H9 (cell line): ENCODE results near the gene SPDL1. TPM values are rescaled to one million over a fixed set of nuclear protein-coding genes. Genes with fewer than 3 reads are reported as not detected.

Source experiments
- DNase-seq: peaks from one replicate; pipeline ENCODE4 v3.0.0-alpha.2; 2017
- H2AFZ ChIP-seq: one replicate; pipeline ENCODE4 v1.6.1; 2013; ENCODE audit warnings: mild to moderate bottlenecking, low read length, control low read depth, moderate library complexity
- H2AK5ac ChIP-seq: 2 replicates; pipeline ENCODE4 v1.6.1; 2013; ENCODE audit warnings: low read length, control low read depth, mixed read lengths; ENCODE audit not compliant: insufficient read length
- H2BK120ac ChIP-seq: one replicate; pipeline ENCODE4 v1.6.1; 2013; ENCODE audit warnings: low read depth, mild to moderate bottlenecking, low read length, control low read depth, inconsistent platforms; ENCODE audit not compliant: poor library complexity, severe bottlenecking
- H2BK12ac ChIP-seq: 2 replicates; pipeline ENCODE4 v1.6.1; 2013; ENCODE audit warnings: low read length, control low read depth, mixed read lengths, low read depth; ENCODE audit not compliant: insufficient read length
- H2BK15ac ChIP-seq: 2 replicates; pipeline ENCODE4 v1.6.1; 2013; ENCODE audit warnings: low read depth, low read length, control low read depth
- H2BK20ac ChIP-seq: one replicate; pipeline ENCODE4 v1.6.1; 2013; ENCODE audit warnings: low read depth, mild to moderate bottlenecking, low read length, control low read depth, inconsistent platforms; ENCODE audit not compliant: poor library complexity, severe bottlenecking
- H2BK5ac ChIP-seq: 2 replicates; pipeline ENCODE4 v1.6.1; 2013; ENCODE audit warnings: low read length, control low read depth, mixed read lengths; ENCODE audit not compliant: insufficient read length
- H3K14ac ChIP-seq: 2 replicates; pipeline ENCODE4 v1.6.1; 2013; ENCODE audit warnings: low read length, control low read depth; ENCODE audit not compliant: insufficient read depth
- H3K18ac ChIP-seq: 2 replicates; pipeline ENCODE4 v1.6.1; 2013; ENCODE audit warnings: low read depth, mild to moderate bottlenecking, mixed read lengths, low read length, control low read depth; ENCODE audit not compliant: insufficient read length
- H3K23ac ChIP-seq: 2 replicates; pipeline ENCODE4 v1.6.1; 2013; ENCODE audit warnings: low read length, control low read depth, mixed read lengths, low read depth; ENCODE audit not compliant: insufficient read length
- H3K23me2 ChIP-seq: 2 replicates; pipeline ENCODE4 v1.6.1; 2013; ENCODE audit warnings: low read depth, mild to moderate bottlenecking, mixed read lengths, low read length, control low read depth; ENCODE audit not compliant: insufficient read length, poor library complexity, severe bottlenecking
- H3K27ac ChIP-seq: 2 replicates; pipeline ENCODE4 v1.5.1; 2013; ENCODE audit warnings: low read length, control low read depth, mixed read lengths, low read depth; ENCODE audit not compliant: insufficient read length
- H3K27me3 ChIP-seq: 2 replicates; pipeline ENCODE4 v1.6.1; 2013; ENCODE audit warnings: low read length, control low read depth, inconsistent platforms; ENCODE audit not compliant: insufficient read depth
- H3K4ac ChIP-seq: 2 replicates; pipeline ENCODE4 v1.6.1; 2013; ENCODE audit warnings: low read depth, mild to moderate bottlenecking, control low read depth, inconsistent platforms, low read length, moderate library complexity
- H3K4me1 ChIP-seq: 2 replicates; pipeline ENCODE4 v1.6.1; 2013; ENCODE audit warnings: low read length, control low read depth, inconsistent platforms; ENCODE audit not compliant: insufficient read depth
- H3K4me2 ChIP-seq: 2 replicates; pipeline ENCODE4 v1.6.1; 2013; ENCODE audit warnings: low read length, control low read depth, mixed read lengths; ENCODE audit not compliant: insufficient read length, insufficient read depth
- H3K56ac ChIP-seq: 2 replicates; pipeline ENCODE4 v1.6.1; 2013; ENCODE audit warnings: low read depth, mild to moderate bottlenecking, mixed read lengths, low read length, control low read depth; ENCODE audit not compliant: insufficient read length
- H3K79me1 ChIP-seq: 2 replicates; pipeline ENCODE4 v1.6.1; 2013; ENCODE audit warnings: low read depth, mild to moderate bottlenecking, moderate library complexity, low read length, control low read depth, inconsistent platforms; ENCODE audit not compliant: insufficient read depth, poor library complexity, severe bottlenecking
- H3K79me2 ChIP-seq: 2 replicates; pipeline ENCODE4 v1.6.1; 2013; ENCODE audit warnings: low read length, control low read depth, inconsistent platforms; ENCODE audit not compliant: insufficient read depth
- H3K9ac ChIP-seq: 2 replicates; pipeline ENCODE4 v1.6.1; 2013; ENCODE audit warnings: low read length, control low read depth, mixed read lengths; ENCODE audit not compliant: insufficient read length; ENCODE audit errors: extremely low read depth
- H3K9me3 ChIP-seq: one replicate; pipeline ENCODE4 v1.6.1; 2013; ENCODE audit warnings: low read depth, low read length, inconsistent platforms; ENCODE audit not compliant: control insufficient read depth
- H3T11ph ChIP-seq: one replicate; pipeline ENCODE4 v1.6.1; 2013; ENCODE audit warnings: mild to moderate bottlenecking, low read length, control low read depth, inconsistent platforms
- H4K20me1 ChIP-seq: one replicate; pipeline ENCODE4 v1.6.1; 2013; ENCODE audit not compliant: control insufficient read depth, insufficient read length, insufficient read depth
- H4K5ac ChIP-seq: 2 replicates; pipeline ENCODE4 v1.6.1; 2013; ENCODE audit warnings: low read depth, mild to moderate bottlenecking, mixed read lengths, low read length, control low read depth; ENCODE audit not compliant: insufficient read length
- H4K8ac ChIP-seq: replicated peaks from 2 replicates; pipeline ENCODE4 v1.6.1; 2013; ENCODE audit warnings: low read length, control low read depth, mixed read lengths, low read depth; ENCODE audit not compliant: insufficient read length
- H4K91ac ChIP-seq: 2 replicates; pipeline ENCODE4 v1.6.1; 2013; ENCODE audit warnings: low read depth, mild to moderate bottlenecking, moderate library complexity, mixed read lengths, low read length, control low read depth; ENCODE audit not compliant: insufficient read length
- H3K27ac Mint-ChIP-seq, 3 experiments: 2 replicates in 2 of 3; 3 replicates in 1 of 3; pipeline ENCODE4 v1.8.0; 2020 to 2021; ENCODE audit warnings: mixed read lengths in 3 of 3, mild to moderate bottlenecking in 1 of 3, moderate library complexity in 1 of 3
- H3K27me3 Mint-ChIP-seq: 2 replicates; pipeline ENCODE4 v1.8.0; 2021; ENCODE audit warnings: low read depth, mild to moderate bottlenecking, moderate library complexity, mixed read lengths
- H3K36me3 Mint-ChIP-seq, 3 experiments: 2 replicates in 2 of 3; 3 replicates in 1 of 3; pipeline ENCODE4 v1.8.0; 2020 to 2021; ENCODE audit warnings: low read depth in 3 of 3, mixed read lengths in 3 of 3; ENCODE audit not compliant: insufficient read depth in 1 of 3
- H3K4me1 Mint-ChIP-seq, 2 experiments: 2 replicates each; pipeline ENCODE4 v1.8.0; 2020; ENCODE audit warnings: mixed read lengths in 2 of 2
- H3K4me3 Mint-ChIP-seq, 2 experiments: 2 replicates in 1 of 2; 3 replicates in 1 of 2; pipeline ENCODE4 v1.8.0; 2020 to 2021; ENCODE audit warnings: mild to moderate bottlenecking in 2 of 2, mixed read lengths in 2 of 2, moderate library complexity in 1 of 2
- H3K9me3 Mint-ChIP-seq, 2 experiments: 2 replicates in 1 of 2; 3 replicates in 1 of 2; pipeline ENCODE4 v1.8.0; 2020; ENCODE audit warnings: mild to moderate bottlenecking in 2 of 2, mixed read lengths in 2 of 2, moderate library complexity in 1 of 2
- CTCF ChIP-seq: fragments of 200-600 bp; sonication (generic); conservative IDR thresholded peaks from 3 replicates; pipeline ENCODE4 v1.8.0; 2021; ENCODE audit warnings: antibody characterized with exemption, mild to moderate bottlenecking
- WGBS: extraction: QIAGEN DNeasy Blood & Tissue Kit; methylation state at CpG from one replicate; pipeline ENCODE4 v1.1.7; 2013; ENCODE audit warnings: missing lambda C conversion rate, low lambda C conversion rate, mixed read lengths; ENCODE audit not compliant: insufficient read length; ENCODE audit errors: extremely low coverage; 5-methylcytosine and 5-hydroxymethylcytosine counted together
- total RNA-seq: library from RNA; stranded (reverse); gene quantifications from 2 replicates; pipeline ENCODE4 v1.2.1, GENCODE V29; 2021

Gene SPDL1
- total RNA-seq, 1 experiment from 2014 or later = 49.4 TPM

- Histone ChIP-seq H3K9me3 (no peaks in the 10 kb centered on the region), H2BK20ac (no peak overlapping the region), H3K18ac (no peak overlapping the region), H4K8ac (no peak overlapping the region), H3K79me2 (no peaks in the 10 kb centered on the region), H4K5ac (no peak overlapping the region), H2BK15ac (no peak overlapping the region), H4K20me1 (no peaks in the 10 kb centered on the region), H2BK12ac (no peak overlapping the region), H2AK5ac (no peak overlapping the region), H3K4ac (no peak overlapping the region), H3K56ac (no peak overlapping the region), H3K4me2 (no peak overlapping the region), H3K14ac (no peak overlapping the region; the same call in 1 of the 2 replicates), H4K91ac (no peak overlapping the region), H3T11ph (no peak overlapping the region), H3K79me1 (no peaks in the 10 kb centered on the region), H2AFZ (no peak overlapping the region), H2BK120ac (no peak overlapping the region), H3K23ac (no peak overlapping the region), H2BK5ac (no peak overlapping the region), H3K23me2 (no peaks in the 10 kb centered on the region), H3K27ac (no peak overlapping the region), H3K4me1 (no peaks in the 10 kb centered on the region), H3K9ac (no peak overlapping the region), H3K27me3 (no peaks in the 10 kb centered on the region)
- Mint-ChIP-seq H3K27ac (peak overlapping the region in 1 of 3 experiments; percentile 43; a peak in 2 of 7 replicates), H3K9me3 (no peaks in the 10 kb centered on the region), H3K4me3 (no peak overlapping the region), H3K4me1 (peaks cover 10 to 18% of the 10 kb centered on the region in 2 experiments), H3K27me3 (no peaks in the 10 kb centered on the region), H3K36me3 (no peaks in the 10 kb centered on the region)
- no CpG with 5 or more reads among the region's 5 CpGs for WGBS
- DNase-seq = no peak
- no peak for TF ChIP-seq CTCF
These were observed 68.0 kb downstream of the SPDL1 start for GRCh38 chr5:169651526-169651925.
